ENCODE measurements around the gene KCNAB2.

KCNAB2 gene

DNA sequence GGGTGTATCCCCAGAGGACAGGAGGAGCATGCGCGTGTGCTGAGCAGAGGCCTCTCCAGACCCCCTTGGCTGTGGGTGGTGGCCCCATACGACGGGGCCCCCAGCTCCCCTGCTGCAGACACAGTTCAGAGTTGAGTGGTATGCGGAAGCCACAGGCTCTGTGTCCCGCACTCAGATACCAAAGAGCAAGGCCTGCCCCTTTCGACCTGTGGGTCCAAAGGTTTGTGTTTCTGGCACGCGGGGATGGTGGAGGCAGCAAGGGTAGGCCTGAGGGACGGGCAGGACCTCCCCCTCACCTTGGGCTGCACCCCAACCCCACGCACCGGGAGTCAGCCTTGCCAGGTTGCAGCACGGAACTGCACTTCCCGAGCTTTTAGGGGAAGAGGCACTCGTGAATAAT is at the start of gene KCNAB2:
Gene KCNAB2 (plus strand): TSS at position 328 of the 400 bp plus-strand sequence. CDS start 5,649 bp downstream, outside the sequence.
- TF ChIP-seq, protein P1, sequence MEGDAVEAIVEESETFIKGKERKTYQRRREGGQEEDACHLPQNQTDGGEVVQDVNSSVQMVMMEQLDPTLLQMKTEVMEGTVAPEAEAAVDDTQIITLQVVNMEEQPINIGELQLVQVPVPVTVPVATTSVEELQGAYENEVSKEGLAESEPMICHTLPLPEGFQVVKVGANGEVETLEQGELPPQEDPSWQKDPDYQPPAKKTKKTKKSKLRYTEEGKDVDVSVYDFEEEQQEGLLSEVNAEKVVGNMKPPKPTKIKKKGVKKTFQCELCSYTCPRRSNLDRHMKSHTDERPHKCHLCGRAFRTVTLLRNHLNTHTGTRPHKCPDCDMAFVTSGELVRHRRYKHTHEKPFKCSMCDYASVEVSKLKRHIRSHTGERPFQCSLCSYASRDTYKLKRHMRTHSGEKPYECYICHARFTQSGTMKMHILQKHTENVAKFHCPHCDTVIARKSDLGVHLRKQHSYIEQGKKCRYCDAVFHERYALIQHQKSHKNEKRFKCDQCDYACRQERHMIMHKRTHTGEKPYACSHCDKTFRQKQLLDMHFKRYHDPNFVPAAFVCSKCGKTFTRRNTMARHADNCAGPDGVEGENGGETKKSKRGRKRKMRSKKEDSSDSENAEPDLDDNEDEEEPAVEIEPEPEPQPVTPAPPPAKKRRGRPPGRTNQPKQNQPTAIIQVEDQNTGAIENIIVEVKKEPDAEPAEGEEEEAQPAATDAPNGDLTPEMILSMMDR (conservative IDR thresholded peaks at IDR 0.05; ENCODE audit: control insufficient read depth, insufficient read depth, low read depth, low read length): no peak

DNA sequence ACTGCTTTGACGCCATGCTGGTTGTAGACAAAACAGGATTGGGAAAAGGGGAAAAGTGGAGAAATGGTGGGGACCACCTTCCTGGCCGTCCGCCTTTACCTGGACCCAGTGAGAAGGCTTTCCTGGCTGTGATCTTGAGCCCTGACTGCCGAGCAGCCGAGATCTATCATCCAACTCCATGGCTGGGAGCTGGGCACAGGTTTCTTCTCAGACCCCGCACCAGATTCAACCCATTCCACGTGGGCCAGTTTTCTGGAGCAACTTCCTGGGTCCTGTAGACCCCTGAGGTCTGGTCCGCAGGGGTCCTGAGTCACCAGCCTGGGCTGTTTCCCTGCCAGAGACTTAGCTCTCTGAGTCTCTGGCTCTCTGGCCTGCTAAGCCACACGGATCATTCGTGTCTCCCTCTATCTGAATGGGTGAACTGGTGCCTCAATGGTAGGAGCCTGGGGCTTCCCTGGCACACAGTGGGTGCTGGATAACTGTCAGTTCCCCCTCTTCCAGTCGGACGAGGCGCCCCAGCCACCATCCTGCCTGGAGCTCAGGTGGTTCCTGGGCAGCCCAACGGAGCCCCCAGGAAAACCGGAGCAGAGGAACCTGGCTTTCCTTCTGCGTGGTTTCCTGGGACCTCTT is 48.9 kb upstream of the KCNAB2 start:
- DNase-seq (ENCODE audit: low read depth): no peak
- TF ChIP-seq, protein P1 (conservative IDR thresholded peaks at IDR 0.05; ENCODE audit: control insufficient read depth, insufficient read depth, low read depth, low read length): no peak

More for the DNA sequence above, at the start of gene KCNAB2:
- DNase-seq (ENCODE audit: low read depth): no peak
- no peak within 1 kb of the TSS for H3K4me3 ChIP-seq (ENCODE audit: control insufficient read depth, low read depth, low read length)

DNA sequence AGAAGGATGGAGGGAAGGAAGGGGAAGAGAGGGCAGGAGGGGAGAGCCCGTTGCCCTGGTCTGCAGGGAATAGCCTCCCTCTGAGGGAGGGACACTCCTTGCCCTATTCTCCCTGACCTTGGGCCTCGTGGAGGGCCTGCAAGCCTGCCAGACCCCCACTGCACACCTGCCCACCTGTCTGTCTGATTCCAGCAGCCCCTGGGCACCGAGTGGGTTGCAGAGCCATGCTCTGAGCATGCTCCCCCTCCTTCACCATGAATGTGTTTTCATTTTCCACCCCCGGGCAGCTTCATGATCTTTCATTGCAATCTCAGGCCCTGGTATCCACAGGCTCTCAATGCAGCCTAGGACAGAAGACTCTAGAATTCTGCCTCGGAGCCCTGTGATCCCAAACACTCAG is 48.4 kb upstream of the KCNAB2 start:
- H3K4me3 ChIP-seq (ENCODE audit: control insufficient read depth, low read depth, low read length): no peak overlapping the region
- TF ChIP-seq, protein P1 (conservative IDR thresholded peaks at IDR 0.05; ENCODE audit: control insufficient read depth, insufficient read depth, low read depth, low read length): no peak
- DNase-seq (ENCODE audit: low read depth): no peak

More for the DNA sequence above, 48.9 kb upstream of the KCNAB2 start:
- no peak overlapping the region for H3K4me3 ChIP-seq (ENCODE audit: control insufficient read depth, low read depth, low read length)

DNA sequence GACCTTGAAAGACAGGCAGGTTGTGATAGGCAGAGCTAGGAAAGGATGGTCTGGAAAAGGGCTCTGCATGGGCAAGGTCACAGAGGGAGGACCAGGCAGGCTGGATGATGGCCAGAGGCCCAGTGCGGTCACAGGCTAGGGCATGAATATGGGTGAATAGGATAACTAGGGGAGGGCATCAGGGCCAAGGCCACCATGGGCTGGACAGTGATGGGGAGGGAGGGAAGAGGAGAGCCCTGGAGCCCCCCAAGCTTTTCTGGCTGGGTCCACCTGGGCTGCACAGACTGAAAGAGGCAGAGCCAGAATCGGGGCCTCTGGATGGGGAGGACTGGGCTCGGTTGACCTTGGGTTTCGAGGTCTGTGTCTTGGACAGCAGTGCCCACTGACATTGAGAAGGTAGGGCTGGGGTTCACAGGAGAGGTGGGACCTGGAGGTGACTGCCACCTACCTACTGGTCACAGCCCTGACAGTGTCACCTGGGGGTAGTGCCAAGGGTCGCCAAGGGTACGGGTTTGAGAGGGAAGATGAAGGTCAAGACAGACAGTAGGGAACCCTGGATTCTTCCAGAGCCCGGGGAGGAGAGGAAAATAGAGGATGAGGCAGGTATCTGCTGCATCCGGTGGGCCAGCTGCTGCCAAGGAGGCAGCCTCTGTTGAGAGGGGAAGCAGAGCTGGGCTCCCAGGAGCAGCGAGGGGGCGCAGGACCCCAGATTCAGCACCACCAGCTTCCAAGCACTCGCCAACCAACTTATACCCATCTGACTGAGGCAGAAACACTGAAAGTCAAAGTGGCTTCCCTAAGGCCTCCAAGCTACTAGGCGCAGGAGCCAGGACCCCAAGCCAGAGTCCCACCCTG is 47.4 kb upstream of the KCNAB2 start:
- no peak for DNase-seq (ENCODE audit: low read depth)
- TF ChIP-seq, protein P1 (conservative IDR thresholded peaks at IDR 0.05; ENCODE audit: control insufficient read depth, insufficient read depth, low read depth, low read length): no peak
- H3K4me3 ChIP-seq (ENCODE audit: control insufficient read depth, low read depth, low read length): no peak overlapping the region

DNA sequence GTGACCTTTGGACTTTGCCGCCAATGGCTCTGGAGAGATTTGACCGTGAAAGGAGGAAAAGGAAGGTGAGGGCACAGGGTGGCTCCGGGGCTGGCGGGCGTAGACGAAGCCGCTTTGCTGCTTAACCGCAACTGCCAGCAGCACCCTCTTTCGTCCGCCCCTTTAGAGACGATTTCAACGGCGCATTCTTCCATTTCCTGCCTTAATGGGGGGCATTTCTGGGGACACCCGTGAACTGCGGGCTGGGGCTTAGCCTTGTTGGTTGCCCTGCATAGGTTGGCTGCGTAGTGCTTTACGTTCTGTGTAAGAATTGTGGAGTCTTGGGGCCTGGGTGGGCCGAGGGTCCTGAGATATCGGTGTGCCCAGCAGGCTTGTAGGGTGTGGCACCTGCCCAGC is 46.8 kb upstream of the KCNAB2 start:
- TF ChIP-seq, protein P1 (conservative IDR thresholded peaks at IDR 0.05; ENCODE audit: control insufficient read depth, insufficient read depth, low read depth, low read length): no peak
- H3K4me3 ChIP-seq (ENCODE audit: control insufficient read depth, low read depth, low read length): no peak overlapping the region
- DNase-seq (ENCODE audit: low read depth): no peak

DNA sequence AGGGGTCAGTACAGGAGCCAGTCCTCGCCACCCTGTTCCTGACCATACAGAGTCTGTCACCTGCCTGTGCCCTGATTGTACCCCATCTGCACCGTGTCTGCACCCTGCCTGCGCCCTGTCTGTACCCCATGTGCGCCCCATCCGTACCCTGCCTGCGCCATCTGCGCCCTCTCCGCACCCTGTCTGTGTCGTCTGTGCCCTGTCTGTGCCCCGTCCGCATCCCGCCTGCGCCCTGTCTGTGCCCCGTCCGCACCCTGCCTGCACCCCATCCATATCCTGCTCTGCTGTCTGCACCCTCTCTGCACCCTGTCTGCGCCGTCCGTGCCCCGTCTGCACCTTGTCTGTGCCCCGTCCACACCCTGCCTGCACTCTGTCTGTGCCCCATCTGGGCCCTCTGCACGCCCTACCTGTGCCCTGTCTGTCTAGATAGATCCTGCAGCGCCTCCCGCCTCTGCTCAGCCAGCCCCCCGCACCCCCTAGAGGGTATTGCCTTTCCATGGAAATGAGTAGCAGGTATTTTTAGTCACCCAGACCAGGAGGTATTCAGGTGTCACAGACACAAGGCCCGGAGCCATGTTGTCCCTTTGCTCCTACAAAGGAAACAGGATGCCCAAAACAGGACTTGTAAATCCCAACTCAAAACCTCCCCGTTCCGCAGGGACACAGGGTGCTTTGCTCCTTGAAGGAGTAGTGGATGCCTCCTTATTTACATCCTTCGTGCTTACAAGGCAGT is 45.8 kb upstream of the KCNAB2 start:
- TF ChIP-seq, protein P1 (conservative IDR thresholded peaks at IDR 0.05; ENCODE audit: control insufficient read depth, insufficient read depth, low read depth, low read length): no peak
- H3K4me3 ChIP-seq (ENCODE audit: control insufficient read depth, low read depth, low read length): no peak overlapping the region
- DNase-seq (ENCODE audit: low read depth): no peak
